H1 (cell line): Measurements from ENCODE around the gene IRF4. TPM values are rescaled to one million over a fixed set of nuclear protein-coding genes. Genes with fewer than 3 reads are reported as not detected.

ENCODE experiments used
- CTCF ChIA-PET: fragments of 300-600 bp; sonication (Branson Sonifier 250); formaldehyde crosslinking; loops from one replicate; lab custom pipeline; 2021; ENCODE audit not compliant: partially characterized antibody; lab: Charles Lee
- POLR2A ChIA-PET: fragments of 300-600 bp; sonication (Branson Sonifier 250); formaldehyde crosslinking; loops from one replicate; lab custom pipeline; 2021; ENCODE audit warnings: inconsistent platforms; ENCODE audit not compliant: partially characterized antibody; lab: Charles Lee
- DNase-seq, 2 experiments: peaks; one replicate each; pipeline versions ENCODE4 v3.0.0 to v3.0.0-alpha.2; 2010 to 2022; ENCODE audit warnings: low spot score in 2 of 2, low read depth in 1 of 2, mixed read lengths in 1 of 2
- FAIRE-seq: peaks from 2 replicates; lab custom pipeline; 2011; peaks lifted over from hg19 to GRCh38; lab: Jason Lieb, UNC
- H2AFZ ChIP-seq: 2 replicates; pipeline ENCODE4 v1.8.1; 2012; ENCODE audit warnings: low read length, inconsistent platforms
- H2AK5ac ChIP-seq: 2 replicates; pipeline ENCODE4 v1.6.1; 2013; ENCODE audit warnings: low read depth, low read length
- H2BK120ac ChIP-seq: replicated peaks from 2 replicates; pipeline ENCODE3; 2013; ENCODE audit warnings: low read depth, low read length, inconsistent platforms
- H2BK12ac ChIP-seq: 2 replicates; pipeline ENCODE4 v1.6.1; 2013; ENCODE audit warnings: low read depth, low read length
- H2BK15ac ChIP-seq: 2 replicates; pipeline ENCODE4 v1.6.1; 2013; ENCODE audit warnings: low read length
- H2BK20ac ChIP-seq: 2 replicates; pipeline ENCODE4 v1.6.1; 2013; ENCODE audit warnings: low read length
- H2BK5ac ChIP-seq: 2 replicates; pipeline ENCODE4 v1.6.1; 2013; ENCODE audit warnings: low read depth, low read length
- H3K14ac ChIP-seq: 2 replicates; pipeline ENCODE4 v1.6.1; 2013; ENCODE audit warnings: inconsistent platforms; ENCODE audit not compliant: insufficient read length
- H3K18ac ChIP-seq: 2 replicates; pipeline ENCODE4 v1.6.1; 2013; ENCODE audit warnings: low read length; ENCODE audit errors: extremely low read depth
- H3K23ac ChIP-seq: 2 replicates; pipeline ENCODE4 v1.6.1; 2013; ENCODE audit warnings: inconsistent platforms; ENCODE audit not compliant: insufficient read length
- H3K23me2 ChIP-seq: 2 replicates; pipeline ENCODE4 v1.6.1; 2013; ENCODE audit warnings: low read depth, low read length
- H3K27ac ChIP-seq: 2 replicates; pipeline ENCODE4 v1.6.1; 2011; ENCODE audit warnings: low read depth, low read length, inconsistent platforms
- H3K27me3 ChIP-seq, 4 experiments: replicated peaks in 1 of 4; 1 replicate in 1 of 4; 2 replicates in 3 of 4; pipeline versions ENCODE4 v1.6.1 to v1.8.1; 2011 to 2013; ENCODE audit warnings: low read length in 3 of 4, mild to moderate bottlenecking in 3 of 4, inconsistent platforms in 2 of 4, mixed read lengths in 2 of 4, moderate library complexity in 1 of 4; ENCODE audit not compliant: control insufficient read depth in 3 of 4, insufficient read depth in 3 of 4; ENCODE audit errors: extremely low read depth in 1 of 4
- H3K36me3 ChIP-seq, 4 experiments: 2 replicates each; pipeline versions ENCODE4 v1.6.1 to v1.8.1; 2011 to 2013; ENCODE audit warnings: mild to moderate bottlenecking in 4 of 4, low read length in 3 of 4, moderate library complexity in 2 of 4, control low read depth in 1 of 4, inconsistent platforms in 1 of 4; ENCODE audit not compliant: insufficient read depth in 4 of 4, control insufficient read depth in 2 of 4
- H3K4ac ChIP-seq: replicated peaks from 2 replicates; pipeline ENCODE3; 2013; ENCODE audit warnings: low read length, low read depth, mixed read lengths, inconsistent platforms; ENCODE audit not compliant: insufficient read length
- H3K4me1 ChIP-seq, 4 experiments: replicated peaks in 1 of 4; 1 replicate in 1 of 4; 2 replicates in 3 of 4; pipeline versions ENCODE4 v1.6.1 to v1.8.1; 2011 to 2013; ENCODE audit warnings: low read length in 3 of 4, inconsistent platforms in 2 of 4, mixed read lengths in 1 of 4; ENCODE audit not compliant: insufficient read depth in 4 of 4, control insufficient read depth in 3 of 4
- H3K4me2 ChIP-seq, 2 experiments: 2 replicates each; pipeline versions ENCODE4 v1.6.1 to v1.8.1; 2011 to 2013; ENCODE audit warnings: low read depth in 2 of 2, low read length in 2 of 2, control low read depth in 1 of 2, inconsistent platforms in 1 of 2, mild to moderate bottlenecking in 1 of 2; ENCODE audit not compliant: insufficient read depth in 1 of 2
- H3K4me3 ChIP-seq, 4 experiments: fragments of 200-600, 300-600 bp in 1 of 4; sonication (generic), shearing (Covaris generic), sonication (Bioruptor Twin) in 1 of 4; 2 replicates each; pipeline versions ENCODE4 v1.5.1 to v1.8.1; 2011 to 2016; ENCODE audit warnings: low read length in 4 of 4, low read depth in 3 of 4, control low read depth in 2 of 4, inconsistent platforms in 2 of 4, mild to moderate bottlenecking in 2 of 4, mixed read lengths in 1 of 4, moderate library complexity in 1 of 4; ENCODE audit not compliant: insufficient read depth in 2 of 4; ENCODE audit errors: extremely low read depth in 1 of 4
- H3K56ac ChIP-seq: replicated peaks from 2 replicates; pipeline ENCODE3; 2013; ENCODE audit warnings: low read depth, mild to moderate bottlenecking, mixed read lengths, low read length, inconsistent platforms; ENCODE audit not compliant: insufficient read length
- H3K79me1 ChIP-seq: 2 replicates; pipeline ENCODE4 v1.6.1; 2013; ENCODE audit warnings: low read depth, low read length, control low read depth
- H3K79me2 ChIP-seq, 2 experiments: 2 replicates each; pipeline versions ENCODE4 v1.6.1 to v1.8.1; 2012 to 2013; ENCODE audit warnings: low read length in 2 of 2, mild to moderate bottlenecking in 2 of 2, inconsistent platforms in 1 of 2; ENCODE audit not compliant: insufficient read depth in 2 of 2, control insufficient read depth in 1 of 2
- H3K9ac ChIP-seq, 4 experiments: replicated peaks in 1 of 4; 1 replicate in 1 of 4; 2 replicates in 3 of 4; pipeline versions ENCODE4 v1.6.1 to v1.8.1; 2011 to 2013; ENCODE audit warnings: low read depth in 3 of 4, low read length in 3 of 4, control low read depth in 2 of 4, mild to moderate bottlenecking in 2 of 4, moderate library complexity in 2 of 4, inconsistent platforms in 1 of 4; ENCODE audit errors: extremely low read depth in 1 of 4
- H3K9me3 ChIP-seq, 2 experiments: 2 replicates each; pipeline versions ENCODE4 v1.6.1 to v1.8.1; 2012 to 2013; ENCODE audit warnings: mild to moderate bottlenecking in 2 of 2, moderate library complexity in 2 of 2, control low read depth in 1 of 2, inconsistent platforms in 1 of 2, low read depth in 1 of 2, low read length in 1 of 2, mixed read lengths in 1 of 2; ENCODE audit not compliant: insufficient read depth in 2 of 2
- H4K20me1 ChIP-seq, 2 experiments: replicated peaks in 1 of 2; 2 replicates each; pipeline versions ENCODE3 to v1.8.1; 2011 to 2013; ENCODE audit warnings: inconsistent platforms in 2 of 2, low read length in 2 of 2, mild to moderate bottlenecking in 1 of 2; ENCODE audit not compliant: insufficient read depth in 2 of 2, control insufficient read depth in 1 of 2
- H4K5ac ChIP-seq: 2 replicates; pipeline ENCODE4 v1.6.1; 2013; ENCODE audit warnings: low read length, low read depth, mixed read lengths, inconsistent platforms; ENCODE audit not compliant: insufficient read length
- H4K8ac ChIP-seq: 2 replicates; pipeline ENCODE4 v1.8.0; 2013; ENCODE audit warnings: mild to moderate bottlenecking, moderate library complexity, low read length, inconsistent platforms; ENCODE audit not compliant: insufficient read depth; ENCODE audit errors: extremely low read depth
- H4K91ac ChIP-seq: replicated peaks from 2 replicates; pipeline ENCODE3; 2013; ENCODE audit warnings: low read length, mixed read lengths, inconsistent platforms; ENCODE audit not compliant: insufficient read length
- CBX8 ChIP-seq: fragments of 300-800, 300-1000 bp; sonication (generic); IDR thresholded peaks from 2 replicates; pipeline ENCODE4 v1.7.1; 2016; ENCODE audit warnings: low read depth, low read length, borderline replicate concordance
- JUND ChIP-seq: IDR thresholded peaks from 2 replicates; pipeline ENCODE4 v1.6.1; 2011; ENCODE audit warnings: mild to moderate bottlenecking, improper control_type of control experiment, low read length
- RNF2 ChIP-seq: fragments of 200-900, 300-1000 bp; sonication (generic); IDR thresholded peaks from 2 replicates; pipeline ENCODE4 v1.7.1; 2016; ENCODE audit warnings: borderline replicate concordance, low read depth, mild to moderate bottlenecking, antibody characterized with exemption, low read length; ENCODE audit not compliant: poor library complexity, severe bottlenecking; ENCODE audit errors: missing control alignments
- SUZ12 ChIP-seq: fragments of 200-600 bp; sonication (generic); IDR thresholded peaks from 2 replicates; pipeline ENCODE4 v1.6.1; 2012; ENCODE audit warnings: mild to moderate bottlenecking, inconsistent platforms, low read length, moderate library complexity, mixed read lengths
- TCF12 ChIP-seq: IDR thresholded peaks from 2 replicates; pipeline ENCODE4 v1.6.1; 2011; ENCODE audit warnings: low read depth, mild to moderate bottlenecking, low read length
- WGBS, 2 experiments: shearing (Covaris generic) in 1 of 2; methylation state at CpG; one replicate each; pipeline versions ENCODE4 v1.1.6 to v1.1.7; 2013 to 2015; ENCODE audit warnings: low lambda C conversion rate in 2 of 2, mixed read lengths in 2 of 2, inconsistent platforms in 1 of 2, low coverage in 1 of 2, missing lambda C conversion rate in 1 of 2; ENCODE audit not compliant: insufficient replicate concordance in 2 of 2, insufficient coverage in 1 of 2, insufficient read length in 1 of 2; ENCODE audit errors: extremely low coverage in 1 of 2, missing lambda C conversion rate in 1 of 2; 5-methylcytosine and 5-hydroxymethylcytosine counted together
- polyA plus RNA-seq, 7 experiments: library from polyadenylated mRNA; depleted of rRNA in 3 of 7; stranded (reverse) in 5 of 7; unstranded in 2 of 7; fragments of >200 nt in 5 of 7; fragments of 200-250 nt in 2 of 7; gene quantifications; 1 replicate in 5 of 7; 2 replicates in 1 of 7; 4 replicates in 1 of 7; pipeline versions ENCODE4 v1.2.1 to v1.2.3, GENCODE V29; 2011 to 2013; ENCODE audit warnings: missing spikeins in 2 of 7, mixed read lengths in 2 of 7
- total RNA-seq: library from RNA; stranded (reverse); fragmentation: NEBNext Ultra II Directional; extraction: Animal tissue kit (Norgen Biotek cat#: 25700); gene quantifications from 2 replicates; pipeline ENCODE4 v1.2.1, GENCODE V29; 2021

The IRF4 gene
- total and polyA plus RNA-seq, 2 of the 8 experiments (the other 6 are each of a cell fraction or from before 2014, with no cell fraction given) = 0.77 to 2.1 TPM

DNA sequence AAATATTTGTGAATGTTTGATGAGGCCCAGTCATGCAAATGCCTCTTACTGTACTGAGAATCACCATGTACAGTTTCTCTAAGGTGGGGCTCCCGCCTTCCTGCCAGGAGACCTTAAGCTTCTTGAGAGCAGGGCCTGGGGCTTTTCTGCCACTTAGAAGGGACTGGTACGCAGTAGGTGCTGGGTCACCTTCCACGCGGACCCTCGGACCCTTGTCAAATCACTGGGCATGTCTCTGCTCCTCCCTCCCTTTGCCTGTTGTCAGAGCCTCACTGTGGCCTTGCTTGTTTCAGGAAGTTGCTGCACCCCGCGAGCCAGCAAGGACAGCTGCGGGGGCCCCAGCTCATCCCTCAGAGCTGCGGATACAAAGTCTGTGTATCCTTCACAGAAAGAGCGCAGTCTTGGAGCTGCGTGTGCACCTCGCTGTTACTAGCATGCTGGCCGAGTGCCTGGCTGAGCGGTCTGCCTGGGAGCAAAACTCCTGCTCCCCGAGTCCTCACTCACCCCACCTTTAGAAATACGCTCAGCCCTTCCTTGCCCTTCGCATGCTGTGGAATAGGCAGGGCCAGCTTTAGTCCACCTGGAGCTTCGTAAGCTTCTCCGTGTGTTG is 30.7 kb upstream of the IRF4 start:
- Histone ChIP-seq H3K27ac (no peak overlapping the region), H4K20me1 (no peaks in the 10 kb centered on the region), H3K4ac (no peak overlapping the region), H2BK12ac (no peak overlapping the region), H2BK120ac (no peak overlapping the region), H3K18ac (no peak overlapping the region), H3K23ac (no peak overlapping the region), H3K23me2 (no peaks in the 10 kb centered on the region), H2BK5ac (no peak overlapping the region), H3K4me2 (no peak overlapping the region), H3K56ac (no peak overlapping the region), H3K9ac (no peak overlapping the region), H2AFZ (no peak overlapping the region), H3K79me1 (no peaks in the 10 kb centered on the region), H2BK15ac (no peak overlapping the region), H3K79me2 (no peaks in the 10 kb centered on the region), H4K91ac (no peak overlapping the region), H2AK5ac (no peak overlapping the region), H3K14ac (no peak overlapping the region), H4K5ac (no peak overlapping the region), H3K4me1 (no peaks in the 10 kb centered on the region), H3K36me3 (no peaks in the 10 kb centered on the region; a peak in 1 of 8 replicates), H3K9me3 (peaks cover 54 to 85% of the 10 kb centered on the region in 2 experiments), H3K4me3 (no peak overlapping the region), H2BK20ac (no peak overlapping the region), H3K27me3 (no peaks in the 10 kb centered on the region; a peak in 1 of 7 replicates), H4K8ac (no peak overlapping the region)
- CTCF ChIA-PET = interaction anchor here (0.7 to 6.4 kb wide), 11 partner anchors 9 to 172 kb away, joined by 3 to 48 read pairs (median 4); no protein-coding TSS in a partner anchor
- WGBS, 2 experiments = 89% methylated on average over 19 of the region's 19 CpGs; no CpG with 5 or more reads in 1 of the 2 experiments
- POLR2A ChIA-PET = interaction anchor here (1.2 kb wide), 1 partner anchor 21 kb away, joined by 3 read pairs; no protein-coding TSS in a partner anchor
- DNase-seq (no peak), FAIRE-seq (no peak)
- TF ChIP-seq TCF12 (no peak), RNF2 (no peak), JUND (no peak), SUZ12 (no peak), CBX8 (no peak)
